OCI-LY1 (cell line): ENCODE results near the gene IRF4.

Source experiments
- EZH2 ChIP-seq: fragments of 200-600 bp; sonication (generic), shearing (Covaris generic); IDR thresholded peaks from 2 replicates; pipeline ENCODE4 v1.8.0; 2017; ENCODE audit warnings: borderline replicate concordance, mixed run types, mild to moderate bottlenecking, antibody characterized with exemption, low read length, moderate library complexity, mixed read lengths
- TF ChIP-seq, protein P1 (sequence below): fragments of 200-600 bp; sonication (generic), shearing (Covaris generic); IDR thresholded peaks from 2 replicates; pipeline ENCODE4 v1.5.1; 2017; ENCODE audit warnings: mild to moderate bottlenecking, antibody characterized with exemption, low read length, moderate library complexity, mixed read lengths

DNA sequence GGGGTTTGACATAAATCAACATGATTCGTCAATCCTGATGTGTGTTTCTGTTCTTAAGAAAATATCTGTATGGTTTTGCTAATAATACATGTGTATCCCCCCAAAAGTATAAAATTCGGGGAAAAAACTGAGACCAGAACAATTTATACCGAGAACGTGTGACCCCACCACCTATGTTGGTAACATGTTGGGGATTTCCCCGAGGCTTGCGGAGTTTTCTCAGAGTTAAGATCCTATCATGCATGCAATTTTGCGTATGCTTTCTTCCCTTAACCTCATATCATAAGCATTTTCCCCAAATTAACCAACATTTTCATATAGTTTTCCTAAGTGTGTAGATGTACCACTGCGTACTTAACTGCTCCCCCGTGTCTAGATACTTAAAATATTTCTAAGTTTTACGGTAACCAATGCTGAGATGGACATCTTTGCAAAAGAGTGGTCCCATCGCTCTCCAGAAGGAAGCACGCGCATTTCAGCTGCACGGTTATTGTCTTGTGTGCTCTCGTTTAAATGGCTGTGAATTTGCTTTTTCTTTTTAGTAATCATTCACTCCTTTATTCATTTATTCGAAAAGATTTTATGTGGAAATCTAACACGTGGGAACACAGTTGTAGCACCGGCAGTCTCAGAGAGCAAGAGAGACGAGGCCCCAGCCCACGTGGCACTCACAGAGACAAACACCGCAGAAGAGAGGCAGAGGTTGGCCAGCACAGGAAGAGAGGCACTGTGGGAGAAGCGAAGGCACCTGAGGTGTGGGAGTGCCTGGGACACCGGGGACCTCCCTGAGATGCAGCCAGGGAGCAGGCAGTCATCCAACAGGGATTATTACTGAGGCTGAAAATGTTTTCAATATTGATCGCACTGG lies 13.2 kb upstream of the IRF4 start:
- TF ChIP-seq, protein P1, sequence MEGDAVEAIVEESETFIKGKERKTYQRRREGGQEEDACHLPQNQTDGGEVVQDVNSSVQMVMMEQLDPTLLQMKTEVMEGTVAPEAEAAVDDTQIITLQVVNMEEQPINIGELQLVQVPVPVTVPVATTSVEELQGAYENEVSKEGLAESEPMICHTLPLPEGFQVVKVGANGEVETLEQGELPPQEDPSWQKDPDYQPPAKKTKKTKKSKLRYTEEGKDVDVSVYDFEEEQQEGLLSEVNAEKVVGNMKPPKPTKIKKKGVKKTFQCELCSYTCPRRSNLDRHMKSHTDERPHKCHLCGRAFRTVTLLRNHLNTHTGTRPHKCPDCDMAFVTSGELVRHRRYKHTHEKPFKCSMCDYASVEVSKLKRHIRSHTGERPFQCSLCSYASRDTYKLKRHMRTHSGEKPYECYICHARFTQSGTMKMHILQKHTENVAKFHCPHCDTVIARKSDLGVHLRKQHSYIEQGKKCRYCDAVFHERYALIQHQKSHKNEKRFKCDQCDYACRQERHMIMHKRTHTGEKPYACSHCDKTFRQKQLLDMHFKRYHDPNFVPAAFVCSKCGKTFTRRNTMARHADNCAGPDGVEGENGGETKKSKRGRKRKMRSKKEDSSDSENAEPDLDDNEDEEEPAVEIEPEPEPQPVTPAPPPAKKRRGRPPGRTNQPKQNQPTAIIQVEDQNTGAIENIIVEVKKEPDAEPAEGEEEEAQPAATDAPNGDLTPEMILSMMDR = no peak
- no peak for TF ChIP-seq EZH2
